GM12892 (cell line): Measurements from ENCODE around the gene GALT.

ENCODE experiments used
- POLR2A ChIP-seq: IDR thresholded peaks from 2 replicates; pipeline ENCODE4 v1.6.1; 2011; ENCODE audit warnings: low read depth, low read length, control low read depth
- POLR2AphosphoS5 ChIP-seq: IDR thresholded peaks from 2 replicates; pipeline ENCODE4 v1.6.1; 2011; ENCODE audit warnings: low read depth, low read length, control low read depth

DNA sequence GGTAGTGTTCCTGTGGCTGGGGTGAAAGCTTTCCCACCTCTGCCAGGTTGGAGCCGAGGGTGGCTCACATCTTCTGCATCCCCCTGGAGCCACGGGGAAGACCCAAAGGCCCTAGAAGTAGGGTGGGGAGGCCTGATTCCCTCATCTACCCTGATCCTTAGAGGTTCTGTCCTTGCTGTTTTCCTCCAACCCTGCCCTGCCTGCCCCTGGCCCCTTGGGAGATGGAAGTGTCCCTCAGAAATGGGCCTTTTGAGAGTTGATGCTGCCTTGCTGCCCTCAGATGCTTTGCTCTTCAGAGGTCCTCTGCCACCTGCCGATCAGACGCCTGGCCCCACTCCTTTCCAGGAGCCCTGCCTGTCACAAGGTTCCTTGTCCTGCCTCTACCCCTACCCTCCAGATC lies 38.3 kb downstream of the GALT start:
- TF ChIP-seq POLR2A (no peak), POLR2AphosphoS5 (no peak)
